H1 (cell line): ENCODE data around the gene IQCH. TPM values are rescaled to one million over a fixed set of nuclear protein-coding genes. Genes with fewer than 3 reads are reported as not detected.

Experiments
- JUND ChIP-seq: IDR thresholded peaks from 2 replicates; pipeline ENCODE4 v1.6.1; 2011; ENCODE audit warnings: mild to moderate bottlenecking, improper control_type of control experiment, low read length
- POU5F1 ChIP-seq: IDR thresholded peaks from 2 replicates; pipeline ENCODE4 v1.6.1; 2011; ENCODE audit warnings: low read depth, mild to moderate bottlenecking, low read length, moderate library complexity
- RNF2 ChIP-seq: fragments of 200-900, 300-1000 bp; sonication (generic); IDR thresholded peaks from 2 replicates; pipeline ENCODE4 v1.7.1; 2016; ENCODE audit warnings: borderline replicate concordance, low read depth, mild to moderate bottlenecking, antibody characterized with exemption, low read length; ENCODE audit not compliant: poor library complexity, severe bottlenecking; ENCODE audit errors: missing control alignments
- polyA plus RNA-seq, 7 experiments: library from polyadenylated mRNA; depleted of rRNA in 3 of 7; stranded (reverse) in 5 of 7; unstranded in 2 of 7; fragments of >200 nt in 5 of 7; fragments of 200-250 nt in 2 of 7; gene quantifications; 1 replicate in 5 of 7; 2 replicates in 1 of 7; 4 replicates in 1 of 7; pipeline versions ENCODE4 v1.2.1 to v1.2.3, GENCODE V29; 2011 to 2013; ENCODE audit warnings: missing spikeins in 2 of 7, mixed read lengths in 2 of 7
- total RNA-seq: library from RNA; stranded (reverse); fragmentation: NEBNext Ultra II Directional; extraction: Animal tissue kit (Norgen Biotek cat#: 25700); gene quantifications from 2 replicates; pipeline ENCODE4 v1.2.1, GENCODE V29; 2021

IQCH gene
- total and polyA plus RNA-seq, 2 of the 8 experiments (the other 6 are each of a cell fraction or from before 2014, with no cell fraction given), result 0.60 to 1.9 TPM

- no peak for TF ChIP-seq JUND
- no peak for TF ChIP-seq RNF2
- no peak for TF ChIP-seq POU5F1
These were observed 247.4 kb downstream of the IQCH start (continued) for GRCh38 chr15:67501836-67502461.
